ENCODE data around the gene MYO10.

Gene MYO10

DNA sequence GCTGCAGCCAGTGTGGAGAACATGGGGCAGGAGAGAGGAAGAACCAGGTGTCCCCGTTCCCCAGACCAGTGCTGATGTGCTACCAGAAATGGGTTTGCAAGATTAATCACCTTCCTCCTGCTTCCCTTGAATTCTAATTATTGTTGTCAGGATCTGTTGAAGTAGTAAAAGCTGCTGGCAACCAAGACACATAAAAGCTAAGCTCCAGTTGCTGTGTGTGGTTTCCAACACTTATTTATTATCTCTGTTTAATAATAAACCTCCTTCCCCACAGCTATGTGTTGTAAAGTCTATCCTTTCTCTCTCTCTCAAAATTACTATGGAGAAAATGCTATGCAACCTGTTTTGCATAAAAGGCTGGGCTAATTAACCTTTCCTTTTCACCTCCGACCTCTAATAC lies 317.0 kb downstream of the MYO10 start:
- TF ChIP-seq, protein P1, sequence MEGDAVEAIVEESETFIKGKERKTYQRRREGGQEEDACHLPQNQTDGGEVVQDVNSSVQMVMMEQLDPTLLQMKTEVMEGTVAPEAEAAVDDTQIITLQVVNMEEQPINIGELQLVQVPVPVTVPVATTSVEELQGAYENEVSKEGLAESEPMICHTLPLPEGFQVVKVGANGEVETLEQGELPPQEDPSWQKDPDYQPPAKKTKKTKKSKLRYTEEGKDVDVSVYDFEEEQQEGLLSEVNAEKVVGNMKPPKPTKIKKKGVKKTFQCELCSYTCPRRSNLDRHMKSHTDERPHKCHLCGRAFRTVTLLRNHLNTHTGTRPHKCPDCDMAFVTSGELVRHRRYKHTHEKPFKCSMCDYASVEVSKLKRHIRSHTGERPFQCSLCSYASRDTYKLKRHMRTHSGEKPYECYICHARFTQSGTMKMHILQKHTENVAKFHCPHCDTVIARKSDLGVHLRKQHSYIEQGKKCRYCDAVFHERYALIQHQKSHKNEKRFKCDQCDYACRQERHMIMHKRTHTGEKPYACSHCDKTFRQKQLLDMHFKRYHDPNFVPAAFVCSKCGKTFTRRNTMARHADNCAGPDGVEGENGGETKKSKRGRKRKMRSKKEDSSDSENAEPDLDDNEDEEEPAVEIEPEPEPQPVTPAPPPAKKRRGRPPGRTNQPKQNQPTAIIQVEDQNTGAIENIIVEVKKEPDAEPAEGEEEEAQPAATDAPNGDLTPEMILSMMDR (IDR thresholded peaks at IDR 0.05; ENCODE audit: unreplicated experiment in 3 of 3) = no peak
- peaks cover 26% of the 10 kb centered on the region for H3K27me3 Mint-ChIP-seq (ENCODE audit: low read depth)
- H3K27ac Mint-ChIP-seq = no peak overlapping the region
- H3K4me1 Mint-ChIP-seq = peaks cover 11% of the 10 kb centered on the region
- H3K4me3 Mint-ChIP-seq = no peak overlapping the region
- H3K36me3 Mint-ChIP-seq (ENCODE audit: low read depth) = peaks cover 3% of the 10 kb centered on the region
- H3K9me3 Mint-ChIP-seq = no peaks in the 10 kb centered on the region

DNA sequence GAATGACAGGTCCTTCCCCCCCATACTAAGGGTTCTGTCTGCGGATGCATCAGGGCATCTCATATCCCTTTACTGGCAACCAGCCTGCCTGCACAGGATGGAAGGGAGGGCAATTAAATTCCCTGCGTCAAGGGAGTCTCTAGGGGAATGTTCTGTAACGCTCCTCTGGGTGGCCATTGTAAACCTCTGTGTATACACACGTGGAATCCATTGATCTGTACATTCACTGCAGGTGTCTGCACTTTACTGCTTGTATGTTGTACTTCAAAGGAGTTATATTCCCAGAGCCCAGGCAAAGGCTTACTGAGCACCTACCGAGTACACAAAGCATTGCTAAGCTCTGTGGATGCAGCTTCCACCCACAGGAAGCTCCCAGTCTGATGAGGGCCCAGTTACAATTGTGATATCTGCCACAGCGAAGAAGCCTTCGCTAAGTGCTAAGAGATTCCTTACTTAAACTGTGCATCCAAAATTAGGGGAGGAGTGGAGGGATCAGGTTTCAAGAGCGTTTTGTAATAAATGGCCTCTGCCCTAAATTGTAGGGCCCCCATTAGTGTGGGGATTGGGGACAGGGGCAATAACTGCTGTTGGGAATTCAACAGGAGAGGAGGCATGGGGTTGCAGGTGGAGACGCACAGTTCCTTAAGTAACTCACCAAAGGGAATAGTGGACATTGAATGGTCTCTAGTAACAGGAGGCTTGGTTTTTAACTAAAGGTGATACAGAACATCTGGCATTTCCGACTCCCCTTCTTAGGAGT lies 317.8 kb downstream of the MYO10 start:
- Mint-ChIP-seq H3K4me3 (no peak overlapping the region), H3K27me3 (ENCODE audit: low read depth) (peaks cover 31% of the 10 kb centered on the region), H3K9me3 (no peaks in the 10 kb centered on the region), H3K36me3 (ENCODE audit: low read depth) (peaks cover 3% of the 10 kb centered on the region), H3K27ac (no peak overlapping the region), H3K4me1 (peaks cover 11% of the 10 kb centered on the region)
- TF ChIP-seq, protein P1 (IDR thresholded peaks at IDR 0.05; ENCODE audit: unreplicated experiment in 3 of 3) = no peak

DNA sequence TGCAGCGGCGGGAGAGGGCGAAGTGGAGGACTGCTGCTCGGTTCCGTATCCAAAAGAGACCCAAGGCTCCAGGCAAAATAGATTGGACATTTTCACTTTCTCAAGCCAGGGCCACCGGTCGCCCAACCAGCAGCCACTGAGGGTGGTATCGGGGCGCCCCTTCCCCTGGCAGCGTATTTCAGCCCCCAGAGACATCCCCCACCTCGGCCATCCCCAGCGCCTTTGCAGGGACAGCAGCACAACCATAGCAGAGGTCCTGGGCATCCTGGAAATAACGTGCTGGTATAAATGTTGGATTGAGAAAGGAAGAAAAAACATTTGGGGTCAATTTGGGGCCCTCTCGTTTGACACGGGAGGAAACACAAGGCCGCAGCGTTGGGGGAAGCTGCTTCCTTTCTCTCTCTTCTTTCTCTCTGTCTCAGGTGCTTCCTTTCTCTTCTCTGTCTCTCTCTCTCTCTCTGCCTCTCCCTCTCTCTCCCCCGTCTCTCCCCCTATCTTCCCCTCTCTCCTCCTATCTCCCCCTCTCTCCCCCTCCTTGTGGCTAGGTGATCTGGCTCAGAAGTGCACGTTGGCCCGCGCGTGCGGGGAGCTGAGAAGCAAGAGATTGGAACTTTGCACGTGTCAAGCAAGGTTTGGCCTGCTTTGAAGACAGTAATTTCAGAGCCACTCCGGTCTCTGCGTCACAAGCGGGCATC lies 318.7 kb downstream of the MYO10 start:
- Mint-ChIP-seq H3K36me3 (ENCODE audit: low read depth) (peaks cover 3% of the 10 kb centered on the region), H3K9me3 (no peaks in the 10 kb centered on the region), H3K27ac (no peak overlapping the region), H3K4me3 (no peak overlapping the region), H3K27me3 (ENCODE audit: low read depth) (peaks cover 38% of the 10 kb centered on the region), H3K4me1 (peaks cover 11% of the 10 kb centered on the region)
- TF ChIP-seq, protein P1 (IDR thresholded peaks at IDR 0.05; ENCODE audit: unreplicated experiment in 3 of 3) = no peak

DNA sequence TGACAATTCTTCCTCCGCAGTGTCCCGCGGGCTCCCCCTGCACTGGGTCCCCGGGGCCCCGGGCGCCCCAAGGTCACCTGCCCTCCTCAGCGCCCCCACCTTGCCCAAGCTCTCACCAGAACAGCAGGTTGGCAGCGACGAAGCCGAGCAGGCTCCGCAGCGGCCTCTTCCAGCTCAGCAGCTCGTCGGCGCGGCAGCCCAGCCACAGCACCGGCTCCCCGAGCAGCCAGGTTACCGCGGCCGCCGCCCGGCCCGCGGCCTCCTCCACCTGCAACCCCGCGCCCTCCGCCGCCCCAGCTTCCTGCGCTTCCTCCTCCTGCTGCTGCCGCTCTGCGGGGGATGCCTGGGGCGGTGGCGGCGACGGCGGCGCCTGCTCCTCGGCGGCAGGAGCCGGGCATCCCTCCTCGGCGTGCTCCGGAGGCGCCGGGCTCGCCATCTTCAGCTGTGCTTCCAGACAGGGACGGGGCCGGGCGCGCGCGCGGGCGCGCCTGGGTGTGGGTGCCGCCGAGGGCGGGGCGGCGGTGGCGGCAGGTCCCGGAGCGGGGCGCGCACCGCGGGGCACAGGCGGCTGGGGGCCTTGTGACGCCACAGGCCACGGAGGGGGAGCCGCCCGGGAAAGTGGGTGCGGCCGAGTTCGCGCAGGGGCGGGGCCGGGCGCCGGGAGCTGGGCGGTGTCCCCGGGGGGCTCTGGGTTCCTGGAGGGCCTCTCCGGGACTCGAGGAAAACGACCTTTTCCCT lies 319.4 kb downstream of the MYO10 start, which contains the start of gene RETREG1:
TSS of gene RETREG1 (minus strand) at position 462 of the 738 bp plus-strand sequence. CDS start at position 436, 26 bp downstream.
- Mint-ChIP-seq H3K9me3 (no peaks in the 10 kb centered on the region), H3K4me1 (peaks cover 11% of the 10 kb centered on the region), H3K4me3 (peak within 1 kb of the TSS; percentile 87 to 91 (median 91)), H3K27ac (peak within 1 kb of the TSS; percentile 40 to 79 (median 78)), H3K27me3 (ENCODE audit: low read depth) (peaks cover 38% of the 10 kb centered on the region), H3K36me3 (ENCODE audit: low read depth) (peaks cover 3% of the 10 kb centered on the region)
- TF ChIP-seq, protein P1 (IDR thresholded peaks at IDR 0.05; ENCODE audit: unreplicated experiment in 3 of 3) = no peak

DNA sequence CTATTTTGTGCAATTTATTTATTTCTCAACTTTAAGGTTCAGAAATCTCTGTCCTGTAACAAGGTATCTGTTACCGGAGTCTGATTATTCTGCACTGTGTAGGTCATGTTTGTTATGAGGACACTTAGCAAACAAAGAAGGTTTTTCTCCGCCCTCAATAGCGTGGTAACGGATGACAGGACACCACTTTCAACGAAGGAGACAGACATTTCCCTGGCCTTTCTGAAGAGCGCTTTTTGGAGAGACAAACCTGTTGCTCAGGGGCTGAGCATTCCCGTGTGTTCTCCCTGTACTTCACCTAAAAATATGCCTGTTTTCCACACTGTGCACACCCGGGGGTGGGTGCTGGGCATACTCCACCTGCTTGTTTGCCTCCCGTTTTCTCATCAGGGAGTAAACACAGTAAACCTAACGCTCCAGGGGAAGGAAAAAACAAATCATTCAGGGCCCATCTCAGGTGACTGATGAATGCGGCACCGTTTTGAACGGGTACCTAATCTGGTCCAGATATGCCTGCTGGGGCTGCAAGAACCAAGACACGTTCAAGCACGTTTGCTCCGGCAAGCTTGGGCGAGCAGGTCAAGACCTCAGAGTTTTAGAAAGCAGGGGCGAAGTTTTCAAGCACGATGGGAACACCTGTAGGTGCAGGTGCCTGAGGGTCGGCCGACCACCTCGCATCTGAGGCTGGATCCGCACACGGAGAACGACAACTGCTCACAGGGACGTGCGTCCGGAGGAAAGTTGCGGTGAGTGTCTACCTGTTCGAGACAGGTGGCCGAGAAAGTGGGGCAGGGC lies 320.1 kb downstream of the MYO10 start:
- H3K4me3 Mint-ChIP-seq = peak overlapping the region; percentile 87 to 91 (median 91)
- peaks cover 3% of the 10 kb centered on the region for H3K36me3 Mint-ChIP-seq (ENCODE audit: low read depth)
- H3K9me3 Mint-ChIP-seq = no peaks in the 10 kb centered on the region
- TF ChIP-seq, protein P1 (IDR thresholded peaks at IDR 0.05; ENCODE audit: unreplicated experiment in 3 of 3) = no peak
- H3K4me1 Mint-ChIP-seq = peaks cover 11% of the 10 kb centered on the region
- peaks cover 36% of the 10 kb centered on the region for H3K27me3 Mint-ChIP-seq (ENCODE audit: low read depth)
- peak overlapping the region; percentile 40 to 79 (median 78) for H3K27ac Mint-ChIP-seq

All from nephron (organoid).